Sigmoid colon (tissue), 7 donors: ENCODE results near the gene CDK11A. TPM values are rescaled to one million over a fixed set of nuclear protein-coding genes. Genes with fewer than 3 reads are reported as not detected.
"Not testable (repeated sequence)": the region's sequence is repeated elsewhere in the genome, so short reads cannot be mapped to it uniquely, and the experiment has no call there.

Source experiments
- DNase-seq: peaks from one replicate; pipeline ENCODE4 v3.0.0-alpha.2; 2019
- H3K27ac ChIP-seq, 4 donors: fragments of 200-600 bp; sonication (generic); one replicate each; pipeline ENCODE4 v1.5.1; 2016 to 2019; ENCODE audit warnings: mild to moderate bottlenecking in 1 of 4
- H3K27me3 ChIP-seq, 3 donors: fragments of 200-600 bp; sonication (generic); one replicate each; pipeline ENCODE4 v1.5.1; 2019; ENCODE audit warnings: mild to moderate bottlenecking in 1 of 3
- H3K36me3 ChIP-seq, 4 donors: fragments of 200-600 bp; sonication (generic); one replicate each; pipeline ENCODE4 v1.5.1; 2016 to 2019
- H3K4me1 ChIP-seq, 4 donors: fragments of 200-600 bp; sonication (generic); one replicate each; pipeline ENCODE4 v1.5.1; 2017 to 2019
- H3K4me3 ChIP-seq, 4 donors: fragments of 200-600 bp; sonication (generic); one replicate each; pipeline ENCODE4 v1.5.1; 2017 to 2019; ENCODE audit warnings: mild to moderate bottlenecking in 2 of 4, moderate library complexity in 1 of 4
- H3K9me3 ChIP-seq, 4 donors: fragments of 200-600 bp in 3 of 4; sonication (generic) in 3 of 4; one replicate each; pipeline versions ENCODE4 v1.5.1 to v1.6.1; 2013 to 2019
- EP300 ChIP-seq, 4 donors: sonication (generic); formaldehyde crosslinking; IDR thresholded peaks; one replicate each; pipeline ENCODE4 v1.6.1; 2017; ENCODE audit warnings: antibody characterized with exemption in 4 of 4
- POLR2A ChIP-seq, 2 donors: fragments of 450-650 bp; IDR thresholded peaks; one replicate each; pipeline ENCODE4 v1.6.1; 2016; ENCODE audit warnings: antibody characterized with exemption in 2 of 2, mild to moderate bottlenecking in 2 of 2, moderate library complexity in 2 of 2
- POLR2AphosphoS5 ChIP-seq, 4 donors: sonication (generic); formaldehyde crosslinking; IDR thresholded peaks; one replicate each; pipeline ENCODE4 v1.6.1; 2017; ENCODE audit warnings: antibody characterized with exemption in 4 of 4
- WGBS, 2 donors: extraction: QIAGEN DNeasy Blood & Tissue Kit; methylation state at CpG; one replicate each; pipeline ENCODE4 v1.1.7; 2013; 5-methylcytosine and 5-hydroxymethylcytosine counted together
- intact Hi-C: fragments of 100-400 bp; cut with DNase I; formaldehyde crosslinking; loops from one replicate; pipeline ENCODE4 v1.15.1; 2023
- polyA plus RNA-seq, 3 donors: library from polyadenylated mRNA; stranded (reverse); fragments of 200-250 nt; gene quantifications; one replicate each; pipeline ENCODE4 v1.2.3, GENCODE V29; 2013
- total RNA-seq, 4 donors: library from RNA; depleted of rRNA; stranded (reverse); fragments of >200 nt; gene quantifications; one replicate each; pipeline ENCODE4 v1.1.0, GENCODE V29; 2016
- TF ChIP-seq, protein P1 (sequence below), 4 experiments: fragments of 450-650 bp in 3 of 4; fragments of 200-600 bp in 1 of 4; IDR thresholded peaks; one replicate each; pipeline ENCODE4 v1.5.1; 2016 to 2019; ENCODE audit warnings: antibody characterized with exemption in 4 of 4, mild to moderate bottlenecking in 3 of 4, moderate library complexity in 2 of 4
- donor health status: healthy with polysubstance abuse.
- donor health status: Bipolar disorder and iron deficiency.
- donor health status: healthy.

The CDK11A gene
- total and polyA plus RNA-seq, 7 donors: 19.8 to 53.7 (median 33.5) TPM

DNA sequence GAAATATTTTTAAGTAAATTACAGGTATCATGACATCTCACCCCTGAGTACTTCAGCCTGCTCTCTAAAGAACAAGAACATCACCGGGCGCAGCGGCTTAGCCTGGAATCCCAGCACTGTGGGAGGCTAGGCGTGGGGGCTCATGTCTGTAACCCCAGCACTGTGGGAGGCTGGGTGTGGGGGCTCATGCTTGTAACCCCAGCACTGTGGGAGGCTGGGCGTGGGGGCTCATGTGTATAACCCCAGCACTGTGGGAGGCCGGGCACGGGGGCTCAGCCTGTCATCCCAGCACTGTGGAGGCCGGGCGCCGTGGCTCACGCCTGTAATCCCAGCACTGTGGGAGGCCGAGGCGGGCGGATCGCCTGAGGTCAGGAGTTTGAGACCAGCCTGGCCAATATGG, 57.6 kb downstream of the CDK11A start:
- 96% methylated on average over 15 of the region's 15 CpGs for WGBS, 2 donors
- Histone ChIP-seq H3K27me3 (no peaks in the 10 kb centered on the region), H3K27ac (no peak overlapping the region), H3K36me3 (peaks cover 13 to 69% (median 41%) of the 10 kb centered on the region in 4 donors), H3K9me3 (no peaks in the 10 kb centered on the region), H3K4me1 (no peaks in the 10 kb centered on the region), H3K4me3 (no peak overlapping the region)
- DNase-seq: peak; percentile 48
- TF ChIP-seq POLR2A (IDR thresholded peaks at IDR 0.05) (no peak), EP300 (IDR thresholded peaks at IDR 0.05) (no peak), POLR2AphosphoS5 (IDR thresholded peaks at IDR 0.05) (no peak)
- TF ChIP-seq, protein P1, sequence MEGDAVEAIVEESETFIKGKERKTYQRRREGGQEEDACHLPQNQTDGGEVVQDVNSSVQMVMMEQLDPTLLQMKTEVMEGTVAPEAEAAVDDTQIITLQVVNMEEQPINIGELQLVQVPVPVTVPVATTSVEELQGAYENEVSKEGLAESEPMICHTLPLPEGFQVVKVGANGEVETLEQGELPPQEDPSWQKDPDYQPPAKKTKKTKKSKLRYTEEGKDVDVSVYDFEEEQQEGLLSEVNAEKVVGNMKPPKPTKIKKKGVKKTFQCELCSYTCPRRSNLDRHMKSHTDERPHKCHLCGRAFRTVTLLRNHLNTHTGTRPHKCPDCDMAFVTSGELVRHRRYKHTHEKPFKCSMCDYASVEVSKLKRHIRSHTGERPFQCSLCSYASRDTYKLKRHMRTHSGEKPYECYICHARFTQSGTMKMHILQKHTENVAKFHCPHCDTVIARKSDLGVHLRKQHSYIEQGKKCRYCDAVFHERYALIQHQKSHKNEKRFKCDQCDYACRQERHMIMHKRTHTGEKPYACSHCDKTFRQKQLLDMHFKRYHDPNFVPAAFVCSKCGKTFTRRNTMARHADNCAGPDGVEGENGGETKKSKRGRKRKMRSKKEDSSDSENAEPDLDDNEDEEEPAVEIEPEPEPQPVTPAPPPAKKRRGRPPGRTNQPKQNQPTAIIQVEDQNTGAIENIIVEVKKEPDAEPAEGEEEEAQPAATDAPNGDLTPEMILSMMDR (IDR thresholded peaks at IDR 0.05): no peak
- intact Hi-C loops: no loop called here

GRCh38 chr1:1665815-1666251, 58.3 kb downstream of the CDK11A start:
- Histone ChIP-seq H3K36me3 (peaks cover 13 to 62% (median 37%) of the 10 kb centered on the region in 4 donors), H3K4me3 (no peak overlapping the region), H3K4me1 (no peaks in the 10 kb centered on the region), H3K27me3 (no peaks in the 10 kb centered on the region), H3K27ac (no peak overlapping the region), H3K9me3 (no peaks in the 10 kb centered on the region)
- TF ChIP-seq, protein P1 (IDR thresholded peaks at IDR 0.05): peak in 3 of 4 experiments; percentile 14 to 35 (median 17)
- TF ChIP-seq POLR2AphosphoS5 (IDR thresholded peaks at IDR 0.05): no peak
- intact Hi-C loops: no loop called here
- 88 to 91% methylated on average over 25 of the region's 25 CpGs for WGBS, 2 donors
- DNase-seq: peak; percentile 59

GRCh38 chr1:1664941-1665814, 59.0 kb downstream of the CDK11A start:
- 91 to 95% methylated on average over 27 of the region's 27 CpGs for WGBS, 2 donors
- Histone ChIP-seq H3K27ac (no peak overlapping the region), H3K36me3 (peaks cover 13 to 55% (median 34%) of the 10 kb centered on the region in 4 donors), H3K9me3 (no peaks in the 10 kb centered on the region), H3K4me1 (no peaks in the 10 kb centered on the region), H3K4me3 (no peak overlapping the region), H3K27me3 (no peaks in the 10 kb centered on the region)
- peak; percentile 60 for DNase-seq
- TF ChIP-seq POLR2AphosphoS5 (IDR thresholded peaks at IDR 0.05): peak in 1 of 4 donors; percentile 3
- TF ChIP-seq, protein P1 (IDR thresholded peaks at IDR 0.05): no peak
- intact Hi-C loops: no loop called here

GRCh38 chr1:1664318-1664717, 59.8 kb downstream of the CDK11A start:
- intact Hi-C loops, H3K27me3 ChIP-seq, H3K27ac ChIP-seq, H3K9me3 ChIP-seq, H3K4me3 ChIP-seq, H3K4me1 ChIP-seq: not testable (repeated sequence)
- 87 to 89% methylated on average over 7 of the region's 11 CpGs for WGBS, 2 donors
- peak; percentile 28 for DNase-seq
- peaks cover 13 to 47% (median 27%) of the 10 kb centered on the region in 4 donors for H3K36me3 ChIP-seq

DNA sequence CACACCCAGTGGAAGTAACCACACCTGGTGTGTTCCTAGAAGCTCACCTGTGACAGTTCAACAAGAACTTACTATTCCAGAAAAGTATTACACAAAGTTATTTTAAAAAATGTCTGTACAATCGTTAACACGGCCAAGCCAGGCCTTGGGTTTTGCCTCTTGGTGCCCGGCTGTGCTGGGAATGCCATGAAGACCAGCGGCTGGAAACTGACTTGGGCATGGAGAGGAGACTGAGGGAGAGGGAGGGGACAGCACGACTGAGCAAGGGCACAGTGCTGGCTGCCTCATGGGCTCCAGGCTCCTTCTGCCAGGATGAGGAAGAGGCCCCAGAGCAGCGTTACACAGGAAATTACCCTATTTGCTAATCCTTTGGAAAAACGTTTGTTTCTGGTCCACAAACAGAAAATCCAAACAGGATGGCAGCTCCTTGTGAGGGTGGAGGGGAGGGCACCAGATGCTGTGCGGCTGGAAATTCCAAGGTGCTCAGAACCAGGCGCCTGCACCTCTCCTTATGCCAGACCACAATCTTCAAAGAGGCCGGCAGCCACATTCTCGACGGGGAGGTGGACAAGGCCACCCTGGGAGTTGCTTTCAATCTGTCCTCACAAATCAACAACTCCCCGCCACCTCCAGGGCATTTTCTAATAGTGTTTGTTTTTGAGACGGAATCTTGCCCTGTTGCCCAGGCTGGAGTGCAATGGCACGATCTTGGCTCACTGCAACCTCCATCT, 61.2 kb downstream of the CDK11A start:
- peak overlapping the region in 1 of 4 donors; percentile 38 for H3K27ac ChIP-seq
- intact Hi-C loops, H3K4me1 ChIP-seq, H3K9me3 ChIP-seq, H3K4me3 ChIP-seq, H3K27me3 ChIP-seq: not testable (repeated sequence)
- WGBS, 2 donors: 56 to 71% methylated on average over 15 of the region's 15 CpGs
- DNase-seq: peak; percentile 56
- H3K36me3 ChIP-seq: peaks cover 13 to 34% (median 24%) of the 10 kb centered on the region in 4 donors

GRCh38 chr1:1662392-1662791, 61.8 kb downstream of the CDK11A start:
- H3K4me1 ChIP-seq, DNase-seq, H3K9me3 ChIP-seq, H3K27me3 ChIP-seq, intact Hi-C loops, H3K4me3 ChIP-seq: not testable (repeated sequence)
- peak overlapping the region in 1 of 4 donors; percentile 38 for H3K27ac ChIP-seq
- 55 to 75% methylated on average over 9 of the region's 9 CpGs for WGBS, 2 donors
- H3K36me3 ChIP-seq: peaks cover 13 to 28% (median 20%) of the 10 kb centered on the region in 4 donors
